GM10847 (cell line): ENCODE results near the gene NTN1.

ENCODE experiments used
- POLR2A ChIP-seq: IDR thresholded peaks from 2 replicates; pipeline ENCODE4 v1.6.1; 2011; ENCODE audit not compliant: insufficient read length; ENCODE audit errors: extremely low read depth

NTN1 gene

GRCh38 chr17:9272501-9273200 is 251.3 kb downstream of the NTN1 start:
- no peak for TF ChIP-seq POLR2A

- no peak for TF ChIP-seq POLR2A
Observed at GRCh38 chr17:9273428-9274391, 252.4 kb downstream of the NTN1 start.

DNA sequence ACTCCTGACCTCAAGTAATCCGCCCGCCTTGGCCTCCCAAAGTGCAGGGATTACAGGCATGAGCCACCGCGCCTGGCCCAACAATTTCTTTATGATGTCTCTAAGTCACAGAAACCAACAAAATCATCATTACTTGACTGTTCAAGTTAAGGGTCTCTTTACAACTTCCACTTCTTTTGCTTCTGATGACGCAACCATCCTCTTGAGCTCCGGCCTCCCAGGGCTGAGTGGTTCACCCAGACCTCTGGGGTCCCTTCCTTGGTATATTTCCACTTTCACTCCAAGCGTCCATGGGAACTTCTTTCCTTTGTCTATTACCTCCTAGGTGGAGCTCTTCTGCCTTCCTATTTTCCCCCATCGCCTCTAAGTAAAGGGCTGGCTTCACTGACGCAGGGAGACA is 253.7 kb downstream of the NTN1 start:
- TF ChIP-seq POLR2A = no peak

DNA sequence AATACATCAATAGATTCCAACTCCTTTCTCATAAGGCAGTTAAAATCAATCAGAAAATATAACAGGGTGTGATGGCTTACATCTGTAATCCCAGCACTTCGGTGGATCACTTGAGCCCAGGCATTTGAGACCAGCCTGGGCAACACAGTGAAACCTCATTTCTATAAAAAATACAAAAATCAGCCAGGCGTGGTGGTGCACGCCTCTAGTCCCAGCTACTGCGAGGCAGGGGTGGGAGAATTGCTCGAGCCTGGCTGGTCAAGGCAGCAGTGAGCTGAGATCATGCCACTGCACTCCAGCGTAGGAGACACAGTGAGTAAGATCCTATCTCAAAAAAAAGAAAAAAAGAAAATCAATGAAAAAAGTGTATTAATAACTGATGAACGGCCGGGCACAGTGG is 258.6 kb downstream of the NTN1 start:
- no peak for TF ChIP-seq POLR2A

- TF ChIP-seq POLR2A = no peak
Observed at GRCh38 chr17:9283909-9284308, 262.6 kb downstream of the NTN1 start.

- TF ChIP-seq POLR2A = no peak
Observed at GRCh38 chr17:9284884-9285283, 263.6 kb downstream of the NTN1 start.

GRCh38 chr17:9285602-9286427 is 264.5 kb downstream of the NTN1 start:
- TF ChIP-seq POLR2A = no peak

DNA sequence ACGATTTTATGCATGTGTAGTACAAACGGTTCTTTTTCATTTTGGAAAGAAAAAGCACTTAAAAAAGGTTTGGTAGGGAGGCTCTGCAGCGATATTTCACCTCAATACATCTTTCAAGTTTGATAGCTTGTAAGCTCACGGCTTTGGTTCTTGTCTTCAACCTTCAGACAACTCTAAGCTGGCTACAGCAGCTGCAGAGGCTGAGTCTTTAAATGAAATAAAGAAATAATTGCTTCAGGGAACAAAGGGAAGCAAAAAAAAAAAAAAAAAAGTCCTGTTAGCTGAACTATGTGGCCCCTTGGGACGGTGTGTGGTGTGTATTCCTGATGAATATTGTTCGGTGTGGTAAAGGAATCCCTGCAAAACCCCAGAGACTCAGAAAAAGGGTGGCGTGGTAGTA is 265.1 kb downstream of the NTN1 start:
- no peak for TF ChIP-seq POLR2A

DNA sequence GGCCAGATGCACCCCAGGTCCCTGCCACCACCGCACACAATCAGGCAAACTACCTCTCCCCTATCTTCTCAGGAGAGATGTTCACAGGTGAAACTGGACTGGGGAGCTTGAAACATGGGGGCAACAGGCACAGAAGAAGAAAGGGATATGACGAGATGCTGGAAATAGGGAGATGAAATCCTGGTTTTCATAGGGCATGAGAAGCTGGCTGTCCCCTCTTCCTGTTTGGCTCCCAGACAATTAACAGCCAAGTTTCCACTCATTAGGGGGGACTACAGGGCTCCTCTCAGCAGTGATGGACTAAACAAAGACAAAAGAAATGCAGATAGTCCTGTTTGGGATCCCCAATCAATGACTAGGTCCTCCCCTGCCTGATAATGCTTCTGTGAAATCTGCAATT is 266.0 kb downstream of the NTN1 start:
- TF ChIP-seq POLR2A = no peak

- TF ChIP-seq POLR2A = no peak
Observed at GRCh38 chr17:9290226-9290613, 268.9 kb downstream of the NTN1 start.

GRCh38 chr17:9291912-9292560 is 270.7 kb downstream of the NTN1 start:
- no peak for TF ChIP-seq POLR2A

- no peak for TF ChIP-seq POLR2A
Observed at GRCh38 chr17:9292561-9292941, 271.2 kb downstream of the NTN1 start.
